ENCODE data around the gene C10orf67. TPM values are rescaled to one million over a fixed set of nuclear protein-coding genes. Genes with fewer than 3 reads are reported as not detected.

C10orf67 gene
- total RNA-seq, 1 experiment from 2014 or later: not detected

GRCh38 chr10:23155169-23155568 lies 189.4 kb downstream of the C10orf67 start:
- Histone ChIP-seq H3K27me3 (ENCODE audit: insufficient read depth, low read length) (peaks cover 4% of the 10 kb centered on the region; the same call in 1 of the 2 replicates), H3K9me2 (ENCODE audit: insufficient read depth) (no peaks in the 10 kb centered on the region), H3K9me3 (ENCODE audit: control insufficient read depth in 1 of 2, insufficient read depth in 1 of 2, low read depth in 1 of 2, low read length in 2 of 2) (no peaks in the 10 kb centered on the region), H3K4me2 (ENCODE audit: low read length) (no peak overlapping the region), H3K79me2 (ENCODE audit: insufficient read depth, low read length) (no peaks in the 10 kb centered on the region), H3K4me3 (replicated peaks in 1 of 2; ENCODE audit: low read depth in 1 of 2, low read length in 2 of 2) (no peak overlapping the region), H3K27ac (ENCODE audit: low read depth, low read length) (no peak overlapping the region), H4K20me1 (ENCODE audit: insufficient read depth) (no peaks in the 10 kb centered on the region), H3K36me3 (ENCODE audit: control insufficient read depth in 1 of 2, insufficient read depth in 2 of 2, low read length in 2 of 2) (no peaks in the 10 kb centered on the region), H3K9ac (ENCODE audit: low read length) (no peak overlapping the region), H3K4me1 (ENCODE audit: control insufficient read depth in 1 of 2, insufficient read depth in 2 of 2, low read length in 2 of 2) (peaks cover 0 to 10% of the 10 kb centered on the region in 2 experiments; a peak in 2 of 4 replicates), H2AFZ (ENCODE audit: low read depth, low read length, poor library complexity, severe bottlenecking) (no peak overlapping the region)
- TF ChIP-seq CEBPB (IDR thresholded peaks at IDR 0.05; ENCODE audit: low read depth): no peak
- TF ChIP-seq MAX (IDR thresholded peaks at IDR 0.05): no peak
- DNase-seq (ENCODE audit: low read depth, low spot score) (no peak), ATAC-seq (no peak)
- intact Hi-C loops (cut with micrococcal nuclease): loop anchor here (5.0 to 10.0 kb wide), 3 partner anchors 157 to 1362 kb away; no protein-coding TSS in a partner anchor
- BruUV-seq (replicated peaks): no TSS peak
- ChIA-PET CTCF (interaction anchor here (1.3 kb wide), 1 partner anchor 138 kb away, joined by 3 read pairs; no protein-coding TSS in a partner anchor), POLR2A (no interaction called here), RAD21 (ENCODE audit: low non-redundant PET in 1 of 2, low total read pairs in 2 of 2, uncharacterized antibody in 2 of 2, unreplicated experiment in 2 of 2) (no interaction called here)

MicroRNA genes within 50 kb of the gene (microRNA counts, 767-probe panel; counts per million panel counts)
- not detected for microRNA hsa-miR-1254

Small RNAs within 50 kb of the gene (microRNA-seq; reads per million reads assigned to microRNA genes)
- not detected for gene MIR1254-2 (ENCODE audit: borderline number of aligned reads)

Other genes starting within 250 kb of the C10orf67 start
- gene MSRB2, start 249.2 kb downstream of the C10orf67 start, total RNA-seq (2021; ENCODE audit: unreplicated experiment): 13.6 TPM
- gene PTF1A, start 152.5 kb downstream of the C10orf67 start, total RNA-seq (2021; ENCODE audit: unreplicated experiment): not detected
- gene OTUD1, start 94.3 kb upstream of the C10orf67 start, total RNA-seq (2021; ENCODE audit: unreplicated experiment): 5.7 TPM

All from HCT116 (cell line).